Ovary (tissue), 3 donors: ENCODE measurements around the gene RHEB.

ENCODE experiments used
- CTCF ChIP-seq, 3 donors: fragments of 450-650 bp in 2 of 3; fragments of 200-600 bp in 1 of 3; IDR thresholded peaks; one replicate each; pipeline versions ENCODE4 v1.5.1 to v1.8.0; 2016 to 2022; ENCODE audit warnings: antibody characterized with exemption in 3 of 3, mild to moderate bottlenecking in 1 of 3
- POLR2A ChIP-seq: fragments of 450-650 bp; IDR thresholded peaks from one replicate; pipeline ENCODE4 v1.6.1; 2017; ENCODE audit warnings: antibody characterized with exemption, mild to moderate bottlenecking, moderate library complexity
- donor health status: DM: no; HTN: no; CAD: no.

- no peak for TF ChIP-seq CTCF (IDR thresholded peaks at IDR 0.05)
- no peak for TF ChIP-seq POLR2A
Measured at GRCh38 chr7:151449990-151450389, 69.7 kb downstream of the RHEB start.
